Esophagus squamous epithelium (tissue), 5 donors: ENCODE data around the gene ASCL4. TPM values are rescaled to one million over a fixed set of nuclear protein-coding genes. Genes with fewer than 3 reads are reported as not detected.

Source experiments
- DNase-seq: peaks from one replicate; lab custom pipeline; 2025; lab: John Stamatoyannopoulos, UW
- H3K27ac ChIP-seq, 4 donors: fragments of 200-600 bp; sonication (generic); one replicate each; pipeline ENCODE4 v1.5.1; 2016 to 2019; ENCODE audit warnings: mild to moderate bottlenecking in 1 of 4
- H3K27me3 ChIP-seq, 4 donors: fragments of 200-600 bp; sonication (generic); 1 replicate in 3 of 4; 2 replicates in 1 of 4; pipeline versions ENCODE4 v1.5.1 to v1.6.0; 2017 to 2021; ENCODE audit warnings: antibody characterized with exemption in 1 of 4
- H3K36me3 ChIP-seq, 3 donors: fragments of 200-600 bp; sonication (generic); one replicate each; pipeline ENCODE4 v1.5.1; 2016 to 2019
- H3K4me1 ChIP-seq, 3 donors: fragments of 200-600 bp; sonication (generic); one replicate each; pipeline ENCODE4 v1.5.1; 2017 to 2019
- H3K4me3 ChIP-seq, 4 donors: fragments of 200-600 bp; sonication (generic); 1 replicate in 3 of 4; 2 replicates in 1 of 4; pipeline ENCODE4 v1.5.1; 2016 to 2019; ENCODE audit warnings: mild to moderate bottlenecking in 2 of 4, moderate library complexity in 1 of 4
- H3K9me3 ChIP-seq, 3 donors: fragments of 200-600 bp; sonication (generic); one replicate each; pipeline ENCODE4 v1.5.1; 2016 to 2019
- CTCF ChIP-seq, 6 experiments: fragments of 450-650 bp in 4 of 6; fragments of 200-600 bp in 2 of 6; sonication (generic) in 2 of 6; IDR thresholded peaks; one replicate each; pipeline ENCODE4 v1.5.1; 2016 to 2019; ENCODE audit warnings: antibody characterized with exemption in 6 of 6, mild to moderate bottlenecking in 4 of 6, moderate library complexity in 4 of 6
- POLR2A ChIP-seq, 4 donors: fragments of 450-650 bp; IDR thresholded peaks; one replicate each; pipeline ENCODE4 v1.6.1; 2017; ENCODE audit warnings: antibody characterized with exemption in 4 of 4, mild to moderate bottlenecking in 4 of 4, moderate library complexity in 3 of 4
- WGBS, 2 donors: methylation state at CpG; one replicate each; pipeline ENCODE4 v1.1.5; 2018; 5-methylcytosine and 5-hydroxymethylcytosine counted together
- intact Hi-C: fragments of 100-400 bp; cut with DNase I; formaldehyde crosslinking; loops from one replicate; pipeline ENCODE4 v1.15.0; 2022
- total RNA-seq, 4 donors: library from RNA; depleted of rRNA; stranded (reverse); fragments of >200 nt; gene quantifications; one replicate each; pipeline ENCODE4 v1.1.0, GENCODE V29; 2016
- donor health status: DM: yes; HTN: yes; CAD: no.

Gene ASCL4
- total RNA-seq, 4 donors from 2014 or later = 0.19 TPM; not detected in 3

GRCh38 chr12:107776171-107776570 is 1.7 kb downstream of the ASCL4 start:
- intact Hi-C loops = no loop called here
- WGBS, 2 donors = 24 to 27% methylated on average over 6 of the region's 6 CpGs
- Histone ChIP-seq H3K36me3 (no peaks in the 10 kb centered on the region), H3K27me3 (peaks cover 0 to 70% (median 6%) of the 10 kb centered on the region in 4 donors), H3K9me3 (no peaks in the 10 kb centered on the region), H3K27ac (no peak overlapping the region), H3K4me3 (no peak overlapping the region), H3K4me1 (peaks cover 8 to 47% (median 12%) of the 10 kb centered on the region in 3 donors)
- DNase-seq = no peak
- TF ChIP-seq POLR2A (IDR thresholded peaks at IDR 0.05) (no peak), CTCF (IDR thresholded peaks at IDR 0.05) (no peak)

GRCh38 chr12:107778383-107779025 is 4.0 kb downstream of the ASCL4 start:
- TF ChIP-seq POLR2A (IDR thresholded peaks at IDR 0.05) (no peak), CTCF (IDR thresholded peaks at IDR 0.05) (no peak)
- Histone ChIP-seq H3K4me3 (no peak overlapping the region), H3K27me3 (peaks cover 0 to 56% (median 6%) of the 10 kb centered on the region in 4 donors), H3K36me3 (no peaks in the 10 kb centered on the region), H3K4me1 (peaks cover 8 to 42% (median 12%) of the 10 kb centered on the region in 3 donors), H3K27ac (peak overlapping the region in 2 of 4 donors; percentile 2 to 13), H3K9me3 (no peaks in the 10 kb centered on the region)
- intact Hi-C loops = no loop called here
- 11 to 30% methylated on average over 11 of the region's 11 CpGs for WGBS, 2 donors
- DNase-seq = no peak

GRCh38 chr12:107779077-107779831 is 4.8 kb downstream of the ASCL4 start:
- no peaks in the 10 kb centered on the region for H3K9me3 ChIP-seq
- peak overlapping the region in 2 of 4 donors; percentile 18 to 28 for H3K27ac ChIP-seq
- no peaks in the 10 kb centered on the region for H3K36me3 ChIP-seq
- intact Hi-C loops = no loop called here
- TF ChIP-seq CTCF (IDR thresholded peaks at IDR 0.05) (no peak), POLR2A (IDR thresholded peaks at IDR 0.05) (no peak)
- peaks cover 8 to 35% (median 12%) of the 10 kb centered on the region in 3 donors for H3K4me1 ChIP-seq
- no peak overlapping the region for H3K4me3 ChIP-seq
- 68 to 71% methylated on average over 7 of the region's 7 CpGs for WGBS, 2 donors
- DNase-seq = no peak
- H3K27me3 ChIP-seq = peaks cover 0 to 48% (median 6%) of the 10 kb centered on the region in 4 donors

GRCh38 chr12:107780298-107780697 is 5.8 kb downstream of the ASCL4 start:
- Histone ChIP-seq H3K4me1 (peaks cover 5 to 24% (median 10%) of the 10 kb centered on the region in 3 donors), H3K9me3 (no peaks in the 10 kb centered on the region), H3K27ac (no peak overlapping the region), H3K4me3 (no peak overlapping the region), H3K27me3 (peaks cover 0 to 38% (median 2%) of the 10 kb centered on the region in 4 donors), H3K36me3 (no peaks in the 10 kb centered on the region)
- TF ChIP-seq POLR2A (IDR thresholded peaks at IDR 0.05) (no peak), CTCF (IDR thresholded peaks at IDR 0.05) (no peak)
- 73 to 91% methylated on average over 1 of the region's 1 CpG for WGBS, 2 donors
- no peak for DNase-seq
- intact Hi-C loops = no loop called here

GRCh38 chr12:107782067-107782466 is 7.6 kb downstream of the ASCL4 start:
- no peak for TF ChIP-seq POLR2A (IDR thresholded peaks at IDR 0.05)
- no peak for TF ChIP-seq CTCF (IDR thresholded peaks at IDR 0.05)
- intact Hi-C loops = no loop called here
- no peaks in the 10 kb centered on the region for H3K9me3 ChIP-seq
- no peak overlapping the region for H3K27ac ChIP-seq
- WGBS, 2 donors = 70 to 73% methylated on average over 2 of the region's 2 CpGs
- no peaks in the 10 kb centered on the region for H3K36me3 ChIP-seq
- DNase-seq = no peak
- peaks cover 0 to 20% (median 0%) of the 10 kb centered on the region in 4 donors for H3K27me3 ChIP-seq
- H3K4me3 ChIP-seq = no peak overlapping the region
- peaks cover 0 to 14% (median 6%) of the 10 kb centered on the region in 3 donors for H3K4me1 ChIP-seq
